Left renal cortex interstitium (tissue), 4 donors: ENCODE results near the gene WASF1. TPM values are rescaled to one million over a fixed set of nuclear protein-coding genes. Genes with fewer than 3 reads are reported as not detected.
"Not testable (repeated sequence)": the region's sequence is repeated elsewhere in the genome, so short reads cannot be mapped to it uniquely, and the experiment has no call there.

ENCODE experiments used
- DNase-seq, 4 donors: peaks; one replicate each; pipeline ENCODE4 v3.0.0-alpha.2; 2013; ENCODE audit warnings: low read depth in 4 of 4, low spot score in 2 of 4, missing footprints in 1 of 4
- polyA plus RNA-seq, 4 donors: library from polyadenylated mRNA; unstranded; fragments of 120-200 nt; gene quantifications; one replicate each; pipeline ENCODE4 v1.2.1, GENCODE V29; 2013; ENCODE audit not compliant: insufficient read length in 4 of 4

The WASF1 gene
- polyA plus RNA-seq, 4 donors: 44.9 to 53.3 (median 50.4) TPM

DNA sequence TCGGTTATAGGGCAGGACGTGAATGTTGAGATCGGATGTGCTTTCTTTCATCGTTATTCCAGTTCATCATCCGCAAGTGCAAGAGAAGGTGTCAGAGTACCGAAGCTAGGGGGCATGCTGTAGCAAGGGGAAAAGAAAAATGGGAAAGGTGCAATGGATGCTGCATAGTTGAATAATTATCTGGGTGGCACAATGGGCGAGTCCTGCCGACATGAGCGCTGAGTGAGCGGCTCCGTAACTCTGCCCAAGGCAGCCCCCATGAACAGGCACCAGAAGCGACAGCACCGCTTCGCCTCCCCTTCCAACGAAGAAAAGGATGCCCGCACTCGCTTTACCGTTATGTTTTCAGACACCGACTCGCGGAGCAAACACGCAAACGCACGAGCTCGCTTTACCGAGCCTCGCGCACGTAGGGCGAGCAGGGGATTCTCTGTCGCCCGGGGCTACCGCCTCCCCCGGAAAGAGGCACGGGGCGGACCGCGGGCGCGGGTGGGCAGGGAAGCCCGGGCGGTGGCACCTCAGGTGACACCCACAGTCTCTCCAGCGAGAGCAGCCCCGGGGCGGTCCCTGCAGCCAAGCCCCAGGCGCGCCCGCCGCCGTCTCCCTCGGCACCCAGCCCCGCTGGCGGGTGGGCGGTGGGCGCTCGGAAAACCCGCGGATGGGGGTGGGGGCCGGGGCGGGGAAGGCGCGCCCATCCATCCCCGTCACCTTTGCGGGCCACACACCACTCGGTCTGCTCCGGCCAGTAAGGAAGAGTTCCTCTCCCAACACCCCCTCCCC is 654 bp downstream of the WASF1 start:
- peak; percentile 42 to 70 (median 68) for DNase-seq

DNA sequence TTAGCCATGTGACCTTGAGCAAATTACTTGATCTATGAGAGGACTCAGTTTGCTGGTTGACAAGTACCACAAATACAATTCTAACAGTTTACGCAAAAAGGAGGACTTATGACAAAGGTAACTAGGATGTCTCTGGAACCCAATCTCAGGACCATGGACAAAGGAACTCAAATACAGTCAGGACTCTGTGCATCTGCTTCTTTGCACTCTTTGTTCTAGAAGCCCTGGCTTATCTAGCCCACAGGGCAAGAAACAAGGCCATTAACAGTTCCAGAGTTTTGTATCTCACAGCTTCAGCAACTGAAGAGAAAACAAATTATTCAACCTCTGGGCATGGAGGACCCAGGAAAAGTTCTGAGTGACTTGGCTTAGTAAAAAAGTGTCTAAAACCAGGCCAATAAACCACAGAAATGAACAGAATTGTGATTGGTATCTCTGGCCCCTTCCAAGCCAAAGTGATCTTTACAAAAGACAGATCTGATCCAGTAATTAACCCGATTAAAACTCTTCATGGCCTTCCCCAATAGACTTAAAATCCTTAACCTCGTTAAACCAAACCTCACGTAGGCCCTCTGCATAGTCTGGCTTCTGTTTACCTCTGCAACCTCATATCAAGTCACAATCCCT is 5.9 kb downstream of the WASF1 start:
- DNase-seq: no peak

DNA sequence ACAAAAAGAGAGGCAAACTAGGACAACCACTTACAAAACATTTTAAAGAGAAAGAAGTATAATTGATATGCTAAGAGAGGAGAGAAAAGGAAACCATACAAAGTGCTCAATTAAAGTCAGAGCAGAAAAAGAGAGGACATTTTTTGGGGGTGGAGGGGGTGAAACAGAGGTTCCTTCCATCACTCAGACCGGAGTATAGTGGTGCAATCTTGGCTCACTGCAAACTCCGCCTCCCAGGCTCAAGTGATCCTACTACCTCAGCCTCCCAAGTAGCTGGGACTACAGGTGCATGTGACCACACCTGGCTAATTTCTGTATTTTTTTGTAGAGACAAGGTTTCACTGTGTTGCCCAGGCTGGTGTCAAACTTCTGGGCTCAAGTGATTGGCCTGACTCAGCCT is 9.4 kb downstream of the WASF1 start:
- no peak for DNase-seq

DNA sequence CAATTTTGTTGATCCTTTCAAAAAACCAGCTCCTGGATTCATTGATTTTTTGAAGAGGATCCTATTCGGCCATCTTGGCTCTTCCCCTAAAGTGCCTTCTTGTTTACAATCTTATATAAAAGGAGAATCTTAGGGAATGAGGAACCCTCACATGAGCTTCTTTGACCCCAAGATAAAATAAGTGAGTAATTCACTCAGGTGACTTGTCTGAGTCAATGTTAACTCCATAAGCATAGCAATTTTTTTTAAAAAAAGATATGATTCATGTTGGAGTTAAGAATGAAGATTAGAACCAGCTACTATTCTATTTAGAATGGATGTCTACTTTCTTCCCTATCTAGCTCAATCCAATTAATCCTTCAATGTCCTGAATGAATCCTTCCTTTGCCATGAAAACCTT is 21.0 kb downstream of the WASF1 start:
- DNase-seq: no peak

DNA sequence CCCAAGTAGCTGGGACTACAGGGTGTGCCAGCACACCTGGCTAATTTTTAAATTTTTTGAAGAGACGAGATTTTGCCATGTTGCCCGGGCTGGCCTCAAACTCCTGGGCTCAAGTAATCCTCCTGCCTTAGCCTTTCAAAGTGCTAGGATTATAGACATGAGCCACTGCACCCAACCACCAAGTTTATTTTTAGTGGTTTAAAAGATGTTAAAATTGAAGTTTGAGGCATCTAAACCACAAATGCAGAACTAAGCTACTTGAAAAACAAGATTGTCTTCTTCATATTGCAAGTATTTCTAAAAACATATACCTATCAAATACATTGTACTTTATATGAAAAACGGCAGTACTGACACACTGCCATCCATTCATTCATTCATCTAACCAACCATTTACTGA is 31.6 kb downstream of the WASF1 start:
- DNase-seq: no peak

DNA sequence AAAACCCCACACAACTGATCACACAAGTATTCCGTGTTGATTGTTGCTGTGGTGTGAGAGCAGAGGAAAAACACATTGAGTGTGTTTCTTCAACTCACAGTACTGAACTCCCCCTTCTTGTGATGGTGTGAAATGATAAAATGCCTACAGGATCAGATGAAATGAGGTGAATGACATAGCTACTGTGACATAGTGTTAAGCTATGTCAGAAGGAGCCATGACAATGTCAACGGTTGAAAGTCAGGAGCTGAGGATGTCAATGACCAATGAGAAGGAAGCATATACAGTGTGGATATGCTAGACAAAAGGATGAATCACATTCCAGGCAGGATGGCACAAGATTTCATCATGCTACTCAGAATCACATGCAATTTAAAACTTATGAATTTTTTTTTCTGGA is 38.8 kb downstream of the WASF1 start:
- DNase-seq: no peak

DNA sequence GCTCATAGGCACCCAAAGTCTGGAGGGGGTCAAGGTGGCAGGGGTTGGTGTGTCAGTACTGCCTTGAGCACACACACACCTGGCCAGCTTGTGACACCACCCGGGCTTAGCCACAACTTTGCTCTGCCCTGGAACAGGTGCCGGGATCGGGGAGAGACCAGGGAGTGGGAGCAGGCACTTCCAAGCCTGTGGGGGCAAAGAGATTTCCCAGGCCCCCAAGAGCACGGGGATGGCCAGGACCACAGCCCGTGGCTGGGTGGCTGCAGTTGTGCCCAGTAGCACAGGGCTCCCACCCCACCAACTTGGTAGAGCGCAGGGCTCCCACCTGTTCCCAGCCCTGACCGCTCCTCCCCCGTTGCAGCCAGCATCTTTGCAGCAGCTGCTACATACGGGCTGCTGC is 40.4 kb downstream of the WASF1 start:
- no peak for DNase-seq

DNA sequence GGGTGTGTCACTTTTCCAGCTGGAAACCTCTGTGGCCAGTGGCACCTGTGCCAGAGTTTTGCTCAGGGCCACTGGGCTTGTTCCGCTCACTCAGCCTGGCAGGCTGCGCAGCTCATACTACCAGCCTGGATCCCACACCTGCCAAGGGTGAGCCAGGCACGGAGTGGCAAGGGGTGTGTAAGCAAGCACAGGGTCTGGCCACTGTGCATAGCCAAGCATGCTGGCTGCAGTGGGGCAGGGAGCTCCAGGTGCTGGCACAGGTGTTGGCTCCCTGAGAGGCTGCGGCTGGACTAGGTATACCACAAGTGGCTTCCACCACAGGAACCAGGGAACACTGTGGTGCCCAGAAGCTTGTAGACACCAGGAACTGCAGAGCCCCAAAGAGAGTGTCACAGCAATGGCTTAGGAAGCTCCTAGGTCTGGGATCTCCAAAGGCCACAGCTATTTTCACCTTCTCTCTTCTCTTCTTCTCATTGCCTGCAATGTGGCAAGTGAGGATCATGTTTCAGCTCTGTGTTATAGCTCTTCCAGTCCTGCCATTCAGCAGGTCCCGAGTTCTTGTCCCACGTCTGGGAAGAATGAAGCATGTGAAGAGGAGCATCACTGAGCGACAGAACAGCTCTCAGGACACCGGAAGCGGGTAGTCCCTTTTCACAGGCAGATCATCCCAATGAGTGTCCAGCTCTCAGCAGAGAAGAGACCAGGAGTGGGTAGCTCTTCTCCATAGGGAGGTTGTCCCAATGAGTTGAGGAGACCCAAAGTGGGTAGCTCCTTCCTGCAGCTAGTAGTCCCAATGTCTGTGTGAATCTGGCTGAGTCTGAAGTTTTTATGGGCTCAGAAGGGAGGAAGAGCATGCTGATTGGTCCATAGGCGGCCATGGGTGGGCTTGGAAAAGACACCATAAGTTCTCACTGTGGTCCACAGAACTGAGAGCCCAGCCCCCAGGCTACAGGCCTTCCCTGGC is 41.3 kb downstream of the WASF1 start:
- DNase-seq: no peak

DNA sequence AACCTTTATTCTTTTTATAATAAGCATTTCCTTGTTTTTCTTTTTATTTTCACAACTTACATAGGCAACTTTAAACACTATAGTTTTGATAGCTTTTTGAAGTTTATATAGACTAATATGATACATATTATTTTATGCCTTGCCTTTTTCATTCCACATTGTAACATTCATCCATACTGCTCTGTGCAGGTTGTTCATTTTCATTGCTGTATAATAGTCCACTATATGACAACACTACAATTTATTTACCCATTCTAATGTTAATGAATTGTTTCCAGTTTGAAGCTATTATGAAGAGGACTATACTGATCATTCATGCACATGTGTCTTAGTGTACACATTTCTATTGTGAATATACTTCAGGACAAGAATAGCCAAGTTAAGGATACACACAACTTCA is 49.1 kb downstream of the WASF1 start:
- no peak for DNase-seq

DNA sequence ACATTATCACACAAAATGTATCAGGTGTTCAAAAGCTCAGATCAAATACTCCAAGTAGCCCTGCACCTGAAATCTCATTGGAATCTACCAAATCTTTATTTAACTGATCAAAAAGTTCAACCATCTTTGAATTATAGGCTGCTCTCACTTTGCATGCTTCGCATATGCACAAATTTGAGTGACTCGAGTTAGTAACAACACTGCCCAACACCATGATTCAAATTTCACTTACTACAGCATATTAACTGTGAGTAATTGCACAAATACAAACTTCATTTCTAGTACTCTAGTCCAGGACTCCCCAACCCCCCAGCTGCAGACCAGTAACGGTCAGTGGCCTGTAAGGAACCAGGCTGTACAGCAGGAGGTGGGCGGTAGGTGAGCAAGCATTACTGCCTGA is 51.1 kb downstream of the WASF1 start:
- no peak for DNase-seq

DNA sequence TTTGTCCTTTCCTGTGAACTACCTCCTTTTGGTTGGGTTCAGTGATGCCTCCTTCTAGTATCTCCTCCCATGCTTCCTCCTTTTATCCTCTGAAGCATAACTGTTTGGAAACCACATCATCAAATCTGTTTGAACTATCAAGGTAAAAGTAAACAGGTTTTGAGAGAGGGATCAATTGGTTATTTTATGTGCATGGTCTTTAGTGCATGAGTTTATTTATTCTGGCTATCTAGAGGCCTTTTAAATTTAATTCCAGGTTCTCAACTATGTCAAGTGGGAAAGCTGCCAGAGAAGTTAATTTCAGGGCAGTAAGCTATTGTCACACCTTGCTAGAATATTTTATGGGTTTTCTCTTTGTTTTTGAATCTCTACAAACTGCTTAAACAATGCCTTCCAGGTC is 54.1 kb downstream of the WASF1 start:
- DNase-seq: no peak

DNA sequence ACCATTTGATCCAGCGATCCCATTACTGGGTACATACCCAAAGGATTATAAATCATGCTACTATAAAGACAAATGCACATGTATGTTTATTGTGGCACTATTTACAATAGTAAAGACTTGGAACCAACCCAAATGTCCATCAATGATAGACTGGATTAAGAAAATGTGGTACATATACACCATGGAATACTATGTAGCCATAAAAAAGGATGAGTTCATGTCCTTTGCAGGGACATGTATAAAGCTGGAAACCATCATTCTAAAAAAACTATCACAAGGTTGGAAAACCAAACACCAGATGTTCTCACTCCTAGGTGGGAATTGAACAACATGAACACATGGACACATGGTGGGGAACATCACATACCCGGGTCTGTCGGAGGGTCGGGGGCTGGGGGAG is 57.8 kb downstream of the WASF1 start:
- DNase-seq: not testable (repeated sequence)

DNA sequence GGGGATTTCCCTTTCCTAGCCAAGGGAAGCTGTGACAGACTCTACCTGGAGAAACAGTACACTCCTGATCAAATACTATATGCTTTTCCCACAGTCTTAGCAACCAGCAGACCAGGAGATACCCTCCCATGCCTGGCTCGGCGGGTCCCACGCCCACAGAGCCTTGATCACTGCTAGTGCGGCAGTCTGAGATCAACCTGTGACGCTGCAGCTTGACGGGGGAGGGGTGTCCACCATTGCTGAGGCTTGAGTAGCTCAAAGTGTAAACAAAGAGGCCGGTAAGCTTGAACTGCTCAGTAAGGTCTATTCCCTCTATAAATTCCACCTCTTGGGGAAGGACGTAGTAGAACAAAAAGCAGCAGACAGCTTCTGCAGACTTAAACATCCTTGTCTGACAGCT is 63.2 kb downstream of the WASF1 start:
- DNase-seq: no peak

DNA sequence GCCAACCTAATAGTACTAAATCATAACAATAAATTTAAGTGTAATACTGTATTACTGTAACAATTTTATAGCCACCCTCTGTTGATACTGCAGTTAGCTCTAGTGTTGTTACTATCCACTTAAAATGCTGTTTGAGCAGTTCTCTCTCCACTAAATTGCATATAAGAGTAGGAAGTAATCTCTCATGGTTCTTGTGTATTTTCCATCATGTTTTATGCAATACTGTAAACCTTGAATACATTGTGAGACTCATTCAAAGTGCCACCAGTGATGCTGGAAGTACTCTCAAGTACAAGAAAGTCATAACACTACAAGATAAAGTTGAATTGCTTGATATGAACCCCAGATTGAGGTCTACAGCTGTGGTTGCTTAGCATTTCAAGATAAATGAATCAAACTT is 65.5 kb downstream of the WASF1 start:
- DNase-seq: no peak

DNA sequence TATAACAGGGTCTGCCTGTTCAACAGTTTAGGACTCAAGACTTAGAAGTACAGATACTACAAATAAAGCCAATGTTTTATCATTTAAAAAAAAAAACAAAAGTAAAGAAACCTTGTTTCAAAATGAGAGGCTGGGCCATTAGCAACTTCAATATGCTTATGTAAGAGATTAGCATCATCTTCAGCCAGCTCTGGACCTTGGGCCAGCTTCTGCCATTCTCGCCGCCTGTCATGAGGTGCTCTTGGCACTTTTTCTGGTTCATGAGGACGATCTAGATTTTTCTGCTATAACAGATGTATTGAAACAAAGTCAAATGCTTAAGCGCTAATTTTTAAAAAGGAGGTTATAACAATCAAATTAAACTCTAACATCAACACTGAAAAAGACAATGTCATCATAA is 74.2 kb downstream of the WASF1 start:
- no peak for DNase-seq

DNA sequence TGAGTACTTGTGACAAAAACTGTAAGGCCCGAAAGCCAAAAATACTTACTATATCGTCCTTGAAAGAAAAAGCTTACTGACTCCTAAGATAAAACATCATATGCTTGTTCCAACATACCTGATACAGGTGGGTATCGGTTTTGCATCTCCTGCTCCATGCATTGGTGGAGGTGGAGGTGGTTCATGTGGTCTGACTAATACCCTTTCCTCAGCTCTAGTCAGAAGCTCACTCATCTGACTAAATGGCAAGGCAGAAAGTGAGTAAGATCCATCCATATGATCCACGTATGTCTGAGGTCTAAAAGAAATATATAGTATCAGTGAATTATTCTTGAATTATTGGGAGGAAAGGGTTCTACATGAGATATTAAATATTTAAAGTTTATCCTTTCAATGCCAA is 76.2 kb downstream of the WASF1 start:
- no peak for DNase-seq

DNA sequence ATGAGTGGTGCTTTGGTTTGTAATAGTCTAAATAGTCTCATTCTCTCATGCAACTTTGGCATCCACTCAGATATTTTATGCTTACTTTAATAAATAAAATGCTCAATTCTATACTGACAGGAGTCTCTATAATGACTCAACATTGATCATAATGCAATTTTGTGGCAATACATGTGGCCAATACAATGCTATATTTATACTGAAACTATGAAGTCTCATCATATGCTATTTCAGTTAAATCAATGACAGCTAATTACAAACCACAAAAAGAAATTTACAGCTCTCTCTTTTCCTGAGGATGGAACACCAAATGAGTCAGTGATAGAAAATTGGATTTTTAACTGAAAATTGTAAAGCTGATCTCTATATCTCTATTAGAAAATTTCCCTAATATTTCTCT is 77.1 kb downstream of the WASF1 start:
- DNase-seq: no peak

DNA sequence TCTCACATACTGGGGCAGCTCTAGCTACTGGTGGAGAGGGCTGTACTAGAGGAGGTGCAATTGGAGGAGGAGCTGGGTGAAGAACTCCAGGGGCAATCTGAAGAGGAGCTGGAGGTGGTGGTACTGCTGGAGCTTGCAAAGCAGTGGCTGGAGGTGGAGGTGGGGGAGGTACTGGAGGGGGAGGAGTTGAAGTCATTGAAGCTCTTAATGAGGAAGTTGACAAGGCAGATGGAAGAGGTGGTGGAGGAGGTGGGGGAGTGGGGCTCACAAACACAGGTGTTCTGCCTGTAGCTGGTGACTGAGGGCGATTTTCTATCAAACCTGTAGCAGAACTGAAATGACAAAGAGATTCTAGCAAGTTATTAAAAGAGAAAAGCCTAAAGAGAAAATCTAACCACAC is 77.6 kb downstream of the WASF1 start:
- DNase-seq: no peak

DNA sequence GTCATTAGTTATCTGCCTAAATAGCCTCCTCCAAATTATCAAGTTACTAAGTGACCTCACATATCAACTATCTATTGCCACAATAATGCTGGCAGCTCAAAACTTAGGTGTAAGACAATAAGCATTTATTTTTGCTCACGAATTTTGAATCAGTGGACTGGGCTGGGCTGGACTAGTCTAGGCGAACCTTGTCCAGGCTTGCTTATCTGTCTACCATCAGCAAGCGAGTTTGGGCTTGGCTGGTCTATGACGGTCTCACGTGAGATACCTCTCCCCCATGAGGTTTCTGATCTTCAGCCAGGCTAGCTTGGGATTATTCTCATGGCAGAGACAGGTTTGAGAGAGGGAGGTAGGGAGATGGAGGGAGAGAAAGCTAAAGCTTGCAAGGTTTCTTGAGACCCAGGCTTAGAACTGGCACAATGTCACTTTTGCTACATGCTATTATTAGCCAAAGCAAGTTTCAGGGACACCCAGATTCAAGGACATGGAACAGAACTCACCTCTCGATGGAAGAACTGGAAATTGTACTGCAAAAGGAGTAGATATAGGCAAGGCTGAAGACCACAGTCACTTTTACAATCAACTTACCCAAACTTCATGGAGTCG is 80.9 kb downstream of the WASF1 start:
- DNase-seq: no peak

DNA sequence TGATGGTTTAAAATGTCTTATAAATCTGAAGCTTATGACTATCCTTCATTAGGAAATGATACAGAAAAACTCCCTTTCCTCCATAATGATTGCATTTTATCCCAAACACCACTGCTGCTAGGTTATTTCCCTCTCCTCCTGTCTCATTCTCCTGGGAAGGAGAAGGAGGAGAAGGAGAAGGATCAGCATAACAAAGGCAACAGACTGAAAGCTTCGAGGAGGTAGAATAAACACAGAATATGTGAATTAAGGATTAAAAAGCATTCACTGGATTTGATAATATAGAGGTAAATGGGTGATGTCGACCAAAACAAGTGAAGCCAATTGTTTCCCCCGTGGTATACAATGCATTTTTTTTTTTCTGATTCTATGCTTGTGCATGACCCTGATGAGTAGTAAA is 82.0 kb downstream of the WASF1 start:
- DNase-seq: no peak

DNA sequence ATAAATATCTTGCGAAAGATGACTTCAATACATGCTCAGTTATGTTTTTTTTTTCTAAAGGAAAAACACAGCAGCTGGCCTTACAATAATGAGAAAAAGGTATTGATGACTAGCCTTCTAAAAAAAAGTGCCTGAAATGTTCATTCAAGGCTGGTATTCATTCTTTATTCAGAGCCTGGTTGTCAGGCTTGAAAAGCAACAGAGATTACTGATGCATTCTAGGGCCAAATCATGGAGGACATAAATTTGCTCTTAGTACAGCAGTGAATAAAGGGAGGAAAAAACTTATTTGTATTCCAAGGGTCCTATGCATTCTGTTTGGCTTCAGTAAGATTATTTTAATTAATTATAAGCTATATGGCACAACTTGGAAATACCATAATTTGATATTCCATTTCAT is 83.5 kb downstream of the WASF1 start:
- no peak for DNase-seq
